HG03342 (cell line): ENCODE data around the gene POLR1C.
"Not testable (repeated sequence)": the region's sequence is repeated elsewhere in the genome, so short reads cannot be mapped to it uniquely, and the experiment has no call there.

Experiments
- ATAC-seq: cut with Tn5 transposase; IDR thresholded peaks from one replicate; pipeline ENCODE4 v1.9.1; 2021; ENCODE audit warnings: mild to moderate bottlenecking, moderate library complexity; ENCODE audit not compliant: unreplicated experiment

POLR1C gene

DNA sequence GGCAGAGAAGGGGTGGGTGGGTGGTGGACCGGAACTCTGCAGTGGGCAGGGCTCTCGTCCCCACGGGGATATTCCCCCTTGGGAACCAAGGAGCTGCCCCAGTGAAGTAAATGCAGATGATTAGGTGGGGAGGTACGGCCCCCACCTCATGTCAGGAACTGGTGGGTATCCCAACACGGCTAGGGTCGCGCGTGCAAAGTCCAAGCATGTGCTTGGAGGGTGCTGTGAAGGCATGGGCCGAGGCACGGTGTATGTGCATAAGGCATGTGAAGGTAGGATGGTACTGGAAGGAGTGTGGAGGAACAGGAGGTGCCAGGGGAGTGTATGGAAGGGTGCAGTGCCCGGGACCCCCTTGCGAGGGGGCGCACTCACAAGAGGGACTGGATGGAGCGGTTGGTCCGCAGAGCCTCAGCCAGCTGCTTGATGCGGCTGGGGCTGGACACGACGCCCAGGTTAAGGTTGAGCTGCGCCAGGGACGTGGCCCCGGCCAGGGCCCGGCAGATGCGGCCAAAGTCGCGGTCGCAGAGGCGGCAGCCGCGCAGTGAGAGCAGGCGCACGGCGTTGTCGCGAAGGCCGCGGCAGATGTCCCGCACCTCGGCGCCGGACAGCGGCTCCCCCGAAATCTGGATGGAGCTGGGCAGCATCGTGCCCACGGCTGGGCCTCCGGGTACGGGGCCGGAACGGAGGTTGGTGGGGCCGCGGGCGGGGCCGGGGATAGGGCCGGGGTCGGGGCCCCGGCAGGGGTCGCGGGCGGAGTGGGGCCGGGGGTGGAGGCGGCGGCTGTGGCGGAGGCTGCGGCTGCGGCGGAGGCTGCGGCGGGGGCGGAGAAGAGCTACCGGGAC lies 7.5 kb upstream of the POLR1C start:
- ATAC-seq: peak; percentile 7

DNA sequence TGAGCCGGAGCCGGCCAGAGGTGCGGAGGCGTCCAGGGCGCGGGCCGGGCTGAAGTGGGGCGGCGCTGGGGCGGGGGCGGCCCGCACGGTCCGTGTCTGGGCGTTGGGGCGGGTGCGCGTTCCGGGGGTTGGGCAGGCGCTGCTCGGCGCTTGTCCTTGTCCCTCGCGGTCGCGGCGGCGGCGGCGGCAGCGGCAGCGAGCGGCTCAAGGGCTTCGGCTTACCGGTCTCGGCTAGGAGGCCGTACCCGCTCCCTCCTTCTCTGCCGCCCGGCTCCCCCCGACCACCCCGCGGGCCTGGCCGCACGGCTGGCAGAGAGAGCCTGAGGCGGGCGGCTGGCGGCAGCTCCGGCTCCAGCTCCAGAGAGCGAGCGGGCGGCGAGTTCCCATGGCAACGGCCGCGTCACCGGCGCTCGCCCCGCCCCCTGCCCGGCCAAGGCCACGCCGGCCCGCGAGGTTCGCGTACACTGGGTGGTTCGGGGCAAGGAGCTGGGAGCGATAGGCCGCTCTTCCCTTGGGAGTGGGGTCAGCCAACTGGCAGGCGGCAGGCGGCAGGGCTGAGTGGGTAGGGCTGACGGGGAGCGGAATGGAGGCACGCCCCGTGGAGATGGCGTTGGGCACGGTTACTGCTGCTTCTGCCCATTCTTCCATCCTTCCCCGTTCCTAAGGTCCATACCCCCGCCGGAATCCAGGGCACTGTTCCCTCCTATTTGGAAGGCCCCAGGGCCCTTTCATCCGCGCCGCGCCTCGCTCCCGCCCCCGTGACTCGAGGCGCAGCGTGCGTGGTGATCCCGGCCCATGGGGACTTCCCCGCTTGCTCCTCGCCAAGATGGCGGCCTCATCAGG lies 6.7 kb upstream of the POLR1C start, which contains the start of gene LRRC73:
LRRC73 (minus strand) TSS at position 363 of the 843 bp plus-strand sequence. CDS start 561 bp downstream, outside the sequence.
- peak; percentile 61 for ATAC-seq

DNA sequence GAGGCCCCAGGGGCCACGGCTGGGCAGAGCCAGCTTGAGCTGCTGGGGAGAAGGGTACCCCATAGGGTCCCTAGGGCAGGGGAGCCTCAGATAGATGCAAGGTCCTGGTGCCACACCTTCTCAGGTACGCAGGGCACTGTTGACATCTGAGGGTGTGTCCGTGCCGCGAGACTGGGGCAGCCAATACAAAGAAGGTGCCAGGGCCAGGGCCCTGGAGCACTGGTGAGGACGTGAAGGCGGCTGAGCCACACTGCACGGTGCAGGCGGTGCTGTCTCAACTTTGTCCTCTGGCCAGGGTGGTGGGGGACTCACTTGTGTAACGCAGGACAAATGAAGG lies 6.1 kb upstream of the POLR1C start:
- ATAC-seq: no peak

DNA sequence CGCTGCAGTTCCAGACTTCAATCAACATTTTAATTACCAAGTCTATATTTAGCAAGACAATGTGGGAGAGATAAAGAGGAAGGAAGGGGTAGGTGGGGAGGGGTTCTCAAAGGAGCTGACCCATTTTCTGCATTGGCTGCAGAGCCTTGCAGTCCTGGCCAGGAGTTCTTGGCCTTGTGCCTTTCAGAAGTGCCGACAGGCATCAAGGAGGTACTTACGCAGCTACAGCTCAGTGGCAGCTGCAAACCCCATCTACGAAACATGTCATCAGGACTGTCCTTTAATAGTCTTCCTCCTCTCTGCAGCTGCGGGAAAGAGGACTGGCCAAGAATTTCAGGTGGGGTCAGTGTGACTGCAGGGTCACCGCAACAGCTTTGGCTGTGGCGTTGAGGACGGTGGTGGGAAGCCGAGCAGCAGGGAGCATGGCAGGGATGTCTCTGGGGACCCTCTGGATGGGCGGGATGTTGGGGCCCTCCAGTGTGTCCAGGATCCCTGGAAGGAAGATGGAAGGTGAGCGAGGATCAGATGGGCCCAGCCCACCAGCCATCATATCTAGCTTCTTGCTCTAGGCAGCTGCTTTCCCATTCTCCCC lies 5.0 kb upstream of the POLR1C start:
- ATAC-seq: no peak

DNA sequence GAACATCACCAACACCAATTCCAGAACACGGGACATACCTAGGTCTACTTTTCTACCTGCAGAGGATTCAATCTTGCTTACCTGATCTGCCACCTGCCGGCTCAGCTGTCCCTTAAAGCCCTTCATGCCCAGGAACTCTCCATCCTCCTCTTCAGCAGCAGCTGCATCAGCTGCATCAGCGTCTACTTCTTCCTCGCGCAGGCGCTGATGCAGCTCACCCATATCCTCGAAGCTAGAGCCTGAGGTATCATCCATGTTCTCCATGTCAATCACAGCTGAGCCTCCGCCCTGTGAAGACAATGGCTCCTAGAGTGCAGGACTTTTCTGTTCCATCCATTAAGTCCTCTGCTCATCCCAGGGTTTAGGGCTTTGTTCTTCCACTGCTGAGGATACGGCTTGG lies 1.1 kb upstream of the POLR1C start:
- ATAC-seq: no peak

DNA sequence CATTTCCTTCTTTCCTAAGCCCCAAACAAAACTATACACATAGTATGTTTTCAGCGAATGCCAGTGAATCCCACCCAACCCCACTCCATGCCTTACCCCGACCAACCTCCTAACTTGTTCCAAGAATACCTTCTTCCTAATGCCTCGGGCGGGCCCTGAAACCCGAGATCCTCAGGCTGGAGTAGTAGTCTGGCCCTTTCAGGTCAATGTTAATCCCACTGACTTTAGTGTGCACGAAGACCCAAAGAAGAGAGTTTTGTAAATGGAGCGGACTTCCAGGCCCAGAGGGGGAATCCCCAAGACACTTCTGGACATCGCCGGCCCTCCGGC lies 557 bp upstream of the POLR1C start:
- no peak for ATAC-seq

DNA sequence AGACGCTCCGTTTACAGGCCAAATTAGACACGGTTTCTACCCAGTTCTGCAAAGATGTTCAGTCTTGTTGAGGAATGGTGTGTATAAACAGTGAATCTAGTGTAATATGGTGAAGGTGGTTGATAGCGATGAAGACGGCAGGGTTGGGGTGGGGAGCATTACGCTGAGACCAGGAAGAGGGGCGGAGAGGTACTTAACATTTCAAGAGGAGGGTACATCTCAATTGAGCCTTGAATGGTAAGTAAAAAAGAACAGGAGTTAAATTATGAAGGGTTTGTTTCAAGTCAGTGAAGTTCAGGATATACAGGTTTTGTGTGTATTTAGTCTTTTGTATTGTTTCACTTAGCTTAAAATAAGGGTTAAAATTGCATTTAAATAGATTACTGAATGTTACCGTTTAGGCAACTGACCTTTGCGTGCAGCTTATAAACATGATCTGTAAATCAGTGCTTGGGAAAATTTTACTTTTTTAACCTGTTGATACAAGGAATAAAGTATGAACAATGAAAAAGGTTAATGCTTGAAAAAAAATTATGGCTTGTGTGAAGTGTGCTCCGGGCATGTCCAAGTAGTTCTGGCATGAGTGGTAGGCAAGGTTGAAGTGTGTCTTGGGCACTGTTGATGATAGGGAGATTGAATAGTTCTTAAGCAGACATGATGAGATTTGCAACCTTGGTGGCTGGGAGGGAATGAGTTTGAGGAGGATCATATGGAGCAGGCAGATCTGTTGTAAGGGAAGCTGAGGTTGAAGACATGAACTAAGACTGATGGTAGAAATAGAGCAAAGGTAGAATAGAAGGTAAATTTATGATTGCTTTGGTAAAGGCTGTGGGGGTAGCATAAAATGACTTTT lies 842 bp downstream of the POLR1C start:
- ATAC-seq: no peak

DNA sequence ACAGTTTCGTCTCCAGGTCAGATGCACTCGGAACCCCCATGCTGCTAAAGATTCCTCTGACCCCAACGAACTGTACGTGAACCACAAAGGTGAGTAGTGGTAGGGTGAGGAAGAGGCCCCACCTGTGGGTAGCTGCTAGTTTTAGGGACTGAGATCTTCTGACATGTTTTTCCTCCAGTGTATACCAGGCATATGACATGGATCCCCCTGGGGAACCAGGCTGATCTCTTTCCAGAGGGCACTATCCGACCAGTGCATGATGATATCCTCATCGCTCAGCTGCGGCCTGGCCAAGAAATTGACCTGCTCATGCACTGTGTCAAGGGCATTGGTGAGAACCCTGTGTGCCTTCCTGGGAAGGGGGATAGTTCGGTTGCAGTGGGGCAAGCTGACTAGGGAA lies 3.2 kb downstream of the POLR1C start:
- no peak for ATAC-seq

DNA sequence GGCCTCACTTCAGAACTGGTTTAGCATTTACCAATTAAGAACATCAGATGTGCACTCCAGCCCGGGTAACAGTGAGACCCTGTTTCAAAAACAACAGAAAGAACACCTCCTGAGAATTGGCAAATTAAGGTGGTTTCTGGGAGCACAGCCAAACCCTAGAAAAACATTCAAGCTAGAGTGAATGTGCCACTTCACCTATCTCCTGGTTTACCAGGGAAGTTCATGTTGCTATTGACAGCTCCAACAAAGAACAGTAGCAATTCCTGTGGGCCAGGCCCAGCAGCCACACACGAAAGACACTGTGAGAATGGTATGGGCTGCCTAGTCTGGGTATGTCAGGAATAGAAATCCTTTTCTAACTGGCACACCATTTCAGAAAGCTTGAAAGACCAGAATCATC lies 4.9 kb downstream of the POLR1C start:
- ATAC-seq: no peak

DNA sequence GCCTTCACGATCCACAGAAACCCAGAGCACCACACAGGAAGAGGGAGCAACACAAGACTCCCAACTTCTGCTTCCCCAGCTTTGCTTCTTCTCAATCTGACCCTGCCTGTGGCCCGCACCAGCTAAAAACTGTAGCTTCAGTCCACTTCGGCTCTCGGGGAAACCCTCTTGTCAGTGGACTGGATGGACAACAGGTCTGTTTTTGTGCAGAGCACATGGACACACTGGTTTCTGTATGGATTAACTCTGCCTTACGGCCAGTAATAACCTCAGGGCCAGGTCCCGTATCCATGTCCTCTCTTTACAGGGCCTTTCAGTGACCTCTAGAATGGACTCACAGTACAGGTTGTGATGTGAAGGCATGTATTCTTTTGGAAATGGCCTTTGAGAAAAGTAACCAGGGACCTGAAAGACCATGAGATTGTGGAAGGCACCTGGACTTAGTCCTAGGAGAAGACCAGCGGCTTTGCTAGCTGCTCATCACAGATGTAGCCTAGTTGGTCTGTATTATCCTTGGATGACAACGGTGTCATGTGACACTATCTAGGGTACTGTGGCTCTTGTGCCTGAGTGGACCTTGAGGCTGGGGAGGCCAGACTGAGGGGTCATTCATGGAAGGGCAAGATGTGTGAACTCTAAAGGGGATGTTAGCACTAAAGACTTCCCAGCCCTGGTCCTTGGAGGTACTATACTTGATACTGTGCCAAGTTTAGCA lies 5.8 kb downstream of the POLR1C start:
- ATAC-seq: no peak

DNA sequence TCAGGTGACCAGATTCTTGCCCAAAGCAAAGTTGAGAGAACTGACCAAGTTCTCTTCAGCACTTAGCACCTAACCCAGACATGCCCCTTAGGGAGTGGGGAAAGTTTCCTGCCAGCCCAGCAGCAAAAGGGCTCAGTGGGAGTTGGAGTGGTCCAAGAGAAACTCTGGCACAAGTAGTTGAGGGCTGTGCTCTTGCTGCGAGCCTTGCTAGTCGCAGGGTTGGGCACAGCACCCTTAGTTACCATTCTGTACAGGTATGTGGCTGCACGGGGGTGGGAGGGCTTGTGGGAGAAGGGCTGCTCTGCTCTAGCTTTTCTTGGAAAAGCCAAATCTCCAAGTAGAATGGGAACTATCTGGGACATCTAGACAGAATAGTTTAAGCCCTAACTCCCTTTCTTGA lies 6.4 kb downstream of the POLR1C start:
- no peak for ATAC-seq

DNA sequence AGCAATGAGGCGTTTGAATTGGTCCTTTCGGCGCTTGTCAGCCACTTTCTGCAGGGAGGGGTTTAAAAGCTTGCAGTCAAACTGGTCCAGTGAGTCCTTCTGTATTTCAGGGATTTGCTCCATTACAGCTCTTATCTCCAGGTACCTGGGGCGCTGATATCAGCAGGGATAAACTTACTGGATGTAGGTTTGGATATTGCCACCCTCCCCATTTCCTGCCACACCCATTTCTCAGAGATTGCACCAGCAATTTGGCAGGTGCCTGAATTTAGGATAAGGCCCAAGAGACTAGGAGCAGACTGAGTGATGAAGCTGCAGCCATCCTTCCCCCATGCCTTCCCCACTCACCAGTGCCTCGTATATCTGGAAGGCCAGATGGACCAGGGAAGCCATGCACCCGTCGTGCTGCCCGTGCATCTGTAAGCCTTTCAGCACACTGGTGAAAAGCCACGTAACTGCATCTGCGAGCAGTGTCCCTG lies 7.6 kb downstream of the POLR1C start:
- ATAC-seq: no peak

DNA sequence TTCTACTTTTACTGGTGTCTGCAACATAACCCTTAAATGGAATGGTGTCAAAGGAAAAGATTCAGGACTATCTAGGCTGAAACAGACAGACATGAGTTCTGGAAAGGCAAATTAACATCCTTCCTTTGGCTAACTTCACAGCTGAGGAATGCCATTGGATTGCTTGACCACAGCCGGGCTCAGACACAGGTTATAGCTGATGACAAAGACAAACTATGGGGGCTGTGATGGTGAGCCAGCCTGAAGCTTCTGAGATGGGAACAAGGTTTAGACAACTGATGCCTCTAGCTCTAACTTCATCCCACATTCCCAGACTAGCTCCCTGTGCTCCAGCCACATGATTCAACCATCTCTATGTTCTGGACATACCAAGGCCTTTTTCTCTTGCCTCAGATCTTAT lies 15.3 kb downstream of the POLR1C start:
- no peak for ATAC-seq

DNA sequence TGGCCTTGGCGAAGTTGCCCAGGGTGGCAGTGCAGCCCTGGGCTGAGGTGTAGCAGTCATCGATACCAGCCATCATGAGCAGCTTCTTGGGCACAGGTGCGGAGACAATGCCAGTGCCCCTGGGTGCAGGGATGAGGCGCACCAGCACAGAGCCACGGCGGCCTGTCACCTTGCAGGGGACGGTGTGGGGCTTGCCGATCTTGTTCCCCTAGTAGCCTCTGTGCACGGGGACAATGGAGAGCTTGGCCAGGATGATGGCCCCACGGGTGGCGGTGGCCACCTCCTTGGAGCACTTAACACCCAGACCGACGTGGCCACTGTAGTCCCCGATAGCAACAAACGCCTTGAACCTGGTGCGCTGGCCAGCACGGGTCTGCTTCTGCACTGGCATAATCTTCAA lies 22.1 kb downstream of the POLR1C start:
- ATAC-seq: not testable (repeated sequence)

DNA sequence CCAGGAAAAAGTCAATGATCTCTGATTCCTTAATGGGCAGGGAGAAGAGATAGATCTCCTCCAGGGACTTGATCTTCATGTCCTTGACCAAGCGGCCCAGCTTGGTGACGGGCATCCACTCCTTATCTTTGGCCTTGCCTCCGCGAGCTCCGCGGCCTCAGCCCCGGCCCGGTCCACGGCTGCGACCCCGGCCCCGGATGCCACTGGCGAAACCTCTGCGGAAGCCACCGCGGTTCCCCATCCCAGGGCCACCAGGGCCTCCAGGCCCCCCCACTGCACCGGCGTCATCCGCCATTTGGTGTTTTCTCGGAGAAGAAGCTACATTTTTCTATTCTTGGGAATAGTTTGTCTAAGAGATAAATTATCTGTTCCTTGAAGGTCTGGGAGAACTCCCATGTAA lies 22.5 kb downstream of the POLR1C start:
- ATAC-seq: not testable (repeated sequence)

DNA sequence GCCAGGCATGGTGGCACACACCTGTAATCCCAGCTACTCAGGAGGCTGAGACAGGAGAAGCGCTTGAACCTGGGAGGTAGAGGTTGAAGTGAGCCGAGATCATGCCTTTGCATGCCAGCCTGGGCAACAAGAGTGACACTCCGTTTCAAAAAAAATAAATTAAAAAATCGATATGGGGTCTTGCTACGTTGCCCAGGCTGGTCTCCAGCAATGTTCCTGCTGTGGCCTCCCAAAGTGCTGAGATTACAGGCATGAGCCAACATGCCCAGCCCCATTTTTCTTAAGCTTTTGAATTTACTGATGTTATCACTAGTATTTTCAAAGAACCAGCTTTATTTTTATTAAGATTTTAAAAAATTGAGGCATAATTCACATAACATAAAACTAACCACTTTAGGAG lies 23.6 kb downstream of the POLR1C start:
- no peak for ATAC-seq

DNA sequence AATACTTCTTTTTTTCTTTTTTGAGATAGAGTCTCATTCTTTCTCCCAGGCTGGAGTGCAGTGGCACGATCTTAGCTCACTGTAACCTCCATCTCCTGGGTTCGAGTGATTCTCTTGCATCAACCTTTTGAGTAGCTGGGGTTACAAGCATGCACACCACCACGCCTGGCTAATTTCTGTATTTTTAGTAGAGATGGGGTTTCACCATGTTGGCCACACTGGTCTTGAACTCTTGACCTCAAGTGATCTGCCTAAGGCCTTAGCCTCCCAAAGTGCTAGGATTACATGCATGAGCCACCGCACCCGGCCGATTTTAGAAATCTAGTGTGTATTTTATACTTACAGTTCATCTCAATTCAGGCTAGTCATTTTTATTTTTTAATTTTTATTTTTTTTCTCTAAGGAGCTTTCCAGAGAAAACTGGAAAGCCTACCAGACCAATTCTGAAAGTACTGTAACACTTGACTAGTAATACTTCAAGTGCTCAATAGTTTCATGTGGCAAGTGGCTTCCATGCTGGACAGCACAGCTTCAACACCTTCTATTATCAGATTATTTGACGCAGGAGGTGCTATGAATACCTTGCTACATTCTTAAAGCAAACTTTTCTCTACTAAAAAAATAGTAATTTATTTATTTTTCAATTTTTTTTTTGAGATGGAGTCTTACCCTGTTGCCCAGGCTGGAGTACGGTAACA lies 25.0 kb downstream of the POLR1C start:
- no peak for ATAC-seq

DNA sequence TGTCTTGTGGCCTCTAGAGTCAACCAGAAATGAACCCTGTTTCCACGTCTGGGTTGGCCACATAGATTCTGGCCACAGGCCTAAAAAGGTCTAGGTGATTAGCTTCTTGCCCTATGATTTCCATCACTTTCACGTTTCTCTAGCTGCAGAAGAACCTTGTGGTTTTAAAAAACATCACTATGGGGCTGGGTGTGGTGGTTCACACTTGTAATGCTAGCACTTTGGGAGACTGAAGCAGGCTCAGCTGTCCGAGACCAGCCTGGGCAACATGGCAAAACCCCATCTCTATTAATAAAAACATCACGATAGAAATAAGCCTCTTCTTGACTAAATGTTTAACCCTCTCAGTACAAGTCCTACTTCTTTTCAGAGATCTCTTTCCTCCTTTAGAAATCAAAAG lies 27.6 kb downstream of the POLR1C start:
- ATAC-seq: no peak

DNA sequence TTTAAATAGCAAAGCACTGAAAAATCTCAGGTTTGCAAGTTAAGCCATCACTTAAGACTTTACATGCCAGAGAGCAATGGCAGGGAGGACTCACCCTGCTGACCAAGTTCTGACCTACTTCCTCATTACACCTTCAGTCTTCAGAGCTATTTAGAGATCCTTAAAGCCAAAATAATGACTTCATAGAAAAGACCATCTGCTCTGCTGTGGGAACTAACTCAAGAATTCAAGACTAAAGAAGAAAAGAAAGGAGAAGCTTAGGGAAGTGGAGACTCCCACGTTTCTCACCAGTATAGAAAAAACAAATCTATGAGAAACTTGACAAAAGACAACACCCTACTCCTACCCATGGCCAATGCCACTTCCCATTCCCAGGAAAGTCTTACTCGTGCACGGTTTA lies 30.3 kb downstream of the POLR1C start:
- no peak for ATAC-seq

DNA sequence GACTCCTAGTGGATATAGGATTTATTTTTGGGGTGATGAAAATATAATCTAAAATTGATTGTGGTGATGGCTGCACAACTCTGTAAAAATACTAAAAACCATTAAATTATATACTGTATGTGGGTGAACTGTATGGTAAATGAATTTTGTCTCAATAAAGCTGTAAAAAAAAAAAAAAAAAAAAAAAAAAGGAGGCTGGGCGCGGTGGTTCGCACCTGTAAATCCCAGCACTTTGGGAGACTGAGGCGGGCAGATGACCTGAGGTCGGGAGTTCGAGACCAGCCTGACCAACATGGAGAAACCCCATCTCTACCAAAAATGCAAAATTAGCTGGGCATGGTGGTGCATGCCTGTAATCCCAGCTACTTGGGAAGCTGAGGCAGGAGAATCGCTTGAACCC lies 40.7 kb downstream of the POLR1C start:
- ATAC-seq: not testable (repeated sequence)
